CD4-positive, alpha-beta T cell treated with Interleukin-10 for 1 hour (primary cell): ENCODE measurements around the gene AKAP13.

ENCODE experiments used
- DNase-seq: peaks from one replicate; pipeline ENCODE4 v3.0.0-alpha.2; 2020

Gene AKAP13

DNA sequence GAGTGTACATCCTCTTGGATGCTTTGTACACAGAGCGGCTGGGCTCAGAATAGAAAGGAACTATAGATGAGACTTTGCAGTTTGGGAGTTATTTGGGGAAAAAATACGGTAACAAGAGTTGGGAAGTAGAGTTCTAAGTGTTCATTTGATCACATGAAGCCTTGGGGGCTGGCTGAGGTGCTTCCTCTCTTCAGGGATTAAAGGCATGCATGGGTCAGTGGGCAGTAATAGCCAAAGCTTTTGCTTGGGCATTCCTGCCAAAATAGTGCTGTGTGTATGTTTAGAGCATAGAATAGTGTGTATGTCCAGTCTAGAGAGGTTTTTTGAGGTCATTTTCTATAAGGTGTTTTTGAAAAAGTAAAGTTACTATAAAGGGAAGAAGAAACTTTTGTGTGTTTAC, 12.8 kb downstream of the AKAP13 start:
- DNase-seq = no peak

DNA sequence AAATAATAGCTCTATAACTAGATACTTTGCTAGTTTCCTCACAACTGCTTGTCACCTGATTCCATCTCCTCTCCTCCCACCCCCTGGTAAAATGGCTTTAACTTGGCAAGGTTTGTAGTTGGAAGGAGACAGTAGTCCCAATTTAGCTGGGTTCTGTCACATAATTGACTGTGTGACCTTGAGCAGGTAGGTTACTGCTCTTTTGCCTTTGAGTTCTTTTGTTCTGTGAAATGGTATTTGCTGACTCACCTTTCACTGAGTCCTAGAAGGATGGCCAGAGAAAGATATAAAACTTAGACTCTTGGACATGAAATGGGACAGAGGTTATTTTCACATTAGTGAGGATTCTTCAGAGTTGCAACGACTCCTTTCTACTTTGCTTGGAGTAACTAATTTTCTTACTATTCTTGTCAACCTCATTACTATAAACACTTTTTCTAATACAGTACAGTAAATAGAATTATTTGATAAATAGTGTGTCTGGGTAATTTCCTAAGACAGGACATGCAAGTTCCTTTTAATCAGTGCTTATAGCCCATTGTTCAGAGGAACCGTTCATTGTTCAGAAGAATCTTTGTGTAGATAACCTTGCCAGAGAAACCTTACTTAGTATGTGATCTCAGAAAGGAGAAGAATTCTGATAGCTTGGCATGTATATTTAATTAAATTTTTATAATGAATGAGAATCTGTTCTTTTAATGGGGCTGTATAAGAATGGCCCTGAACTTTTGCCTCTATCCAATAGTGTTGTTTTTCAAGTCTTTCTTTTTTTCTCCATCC, 14.3 kb downstream of the AKAP13 start:
- no peak for DNase-seq

- DNase-seq = no peak
Observed at GRCh38 chr15:85396554-85396953, 16.2 kb downstream of the AKAP13 start.

- no peak for DNase-seq
Observed at GRCh38 chr15:85397151-85397550, 16.7 kb downstream of the AKAP13 start.

DNA sequence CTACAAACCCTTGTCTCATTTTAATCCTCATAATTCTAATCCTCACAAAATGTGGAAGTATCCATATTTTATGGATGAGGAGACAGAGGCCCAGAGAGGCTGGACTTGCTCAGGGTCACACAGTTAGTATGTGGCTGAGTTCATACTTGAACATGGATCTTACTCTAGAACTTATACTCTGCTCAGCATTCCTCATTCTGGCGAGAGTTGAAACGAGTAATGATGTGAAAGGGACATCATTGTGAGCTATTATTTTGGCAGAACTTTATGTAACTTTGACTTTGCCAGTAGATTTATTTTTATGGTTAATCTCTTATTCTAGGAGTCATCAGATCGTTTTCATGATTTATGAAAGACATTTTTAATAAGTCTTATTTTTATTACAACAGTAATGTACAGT, 17.5 kb downstream of the AKAP13 start:
- no peak for DNase-seq

- DNase-seq = no peak
Observed at GRCh38 chr15:85398822-85399221, 18.4 kb downstream of the AKAP13 start.

DNA sequence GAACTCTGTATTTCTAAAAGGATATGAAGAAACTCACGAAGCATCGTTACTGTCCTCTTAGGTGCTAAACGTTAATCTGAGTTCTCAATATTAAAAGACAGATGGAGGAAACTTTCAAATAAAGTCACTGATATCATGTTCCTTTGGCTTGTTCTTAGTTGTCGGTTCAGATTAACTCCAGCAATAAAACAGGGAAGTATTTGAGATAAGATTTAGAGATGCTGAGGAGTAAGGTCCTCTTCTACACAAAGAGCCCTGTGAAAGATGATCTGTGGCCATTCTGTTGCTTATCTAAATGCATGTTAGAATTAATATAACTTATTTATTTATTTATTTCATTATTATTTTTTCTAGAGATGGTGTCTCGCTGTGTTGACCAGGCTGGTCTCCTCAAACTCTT, 19.2 kb downstream of the AKAP13 start:
- DNase-seq = no peak

DNA sequence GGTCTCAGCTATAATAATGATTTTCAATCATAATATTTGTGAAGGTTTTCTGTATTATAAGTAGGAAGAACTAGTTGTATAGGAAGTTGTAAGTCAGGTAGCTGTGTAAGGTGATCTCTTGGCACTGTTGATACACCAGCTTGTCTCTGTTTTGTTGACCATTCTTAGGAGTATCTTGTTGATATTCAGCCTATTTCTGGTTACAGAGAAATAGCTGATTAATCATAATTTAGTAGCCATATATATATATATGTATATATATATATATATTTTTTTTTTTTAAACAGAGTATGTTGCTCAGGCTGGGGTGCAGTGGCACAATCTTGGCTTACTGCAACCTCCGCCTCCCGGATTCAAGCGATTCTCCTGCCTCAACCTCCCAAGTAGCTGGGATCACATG, 20.2 kb downstream of the AKAP13 start:
- DNase-seq = no peak

GRCh38 chr15:85401108-85401774, 20.8 kb downstream of the AKAP13 start:
- DNase-seq = no peak

DNA sequence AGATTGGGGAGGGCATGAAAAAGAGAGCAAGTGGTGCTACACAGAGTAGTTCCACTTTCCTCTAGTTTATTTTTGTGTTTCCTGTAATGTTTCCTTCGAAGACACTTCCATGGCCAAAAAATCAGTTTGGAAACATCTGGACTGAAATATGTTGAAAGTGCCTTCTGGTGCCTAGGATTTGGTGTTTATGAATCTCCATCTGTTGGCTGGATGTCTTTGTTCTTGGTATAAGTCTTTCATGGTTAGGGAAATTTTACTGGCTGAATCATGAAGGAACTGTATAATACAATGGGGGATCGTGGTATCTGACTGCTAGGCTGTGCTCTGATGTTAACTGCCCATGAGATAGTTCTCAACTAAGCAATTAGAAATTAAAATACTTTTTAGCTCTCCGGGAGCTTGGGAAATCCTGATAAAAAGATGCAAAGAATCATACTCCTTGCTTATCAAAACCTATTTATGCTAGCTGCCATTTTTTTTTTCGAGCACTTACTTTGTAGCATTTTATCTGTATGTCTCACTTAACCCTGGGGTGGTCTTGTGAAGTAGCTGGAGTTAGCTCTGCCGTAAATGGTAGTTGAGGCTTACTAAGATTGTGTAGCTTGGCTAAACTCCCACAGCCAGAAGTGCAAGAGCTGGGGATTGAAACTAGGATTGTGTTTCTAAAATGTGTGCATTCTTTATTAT, 21.9 kb downstream of the AKAP13 start:
- DNase-seq = no peak

GRCh38 chr15:85403745-85404144, 23.3 kb downstream of the AKAP13 start:
- no peak for DNase-seq

GRCh38 chr15:85404176-85404917, 23.9 kb downstream of the AKAP13 start:
- DNase-seq = no peak

DNA sequence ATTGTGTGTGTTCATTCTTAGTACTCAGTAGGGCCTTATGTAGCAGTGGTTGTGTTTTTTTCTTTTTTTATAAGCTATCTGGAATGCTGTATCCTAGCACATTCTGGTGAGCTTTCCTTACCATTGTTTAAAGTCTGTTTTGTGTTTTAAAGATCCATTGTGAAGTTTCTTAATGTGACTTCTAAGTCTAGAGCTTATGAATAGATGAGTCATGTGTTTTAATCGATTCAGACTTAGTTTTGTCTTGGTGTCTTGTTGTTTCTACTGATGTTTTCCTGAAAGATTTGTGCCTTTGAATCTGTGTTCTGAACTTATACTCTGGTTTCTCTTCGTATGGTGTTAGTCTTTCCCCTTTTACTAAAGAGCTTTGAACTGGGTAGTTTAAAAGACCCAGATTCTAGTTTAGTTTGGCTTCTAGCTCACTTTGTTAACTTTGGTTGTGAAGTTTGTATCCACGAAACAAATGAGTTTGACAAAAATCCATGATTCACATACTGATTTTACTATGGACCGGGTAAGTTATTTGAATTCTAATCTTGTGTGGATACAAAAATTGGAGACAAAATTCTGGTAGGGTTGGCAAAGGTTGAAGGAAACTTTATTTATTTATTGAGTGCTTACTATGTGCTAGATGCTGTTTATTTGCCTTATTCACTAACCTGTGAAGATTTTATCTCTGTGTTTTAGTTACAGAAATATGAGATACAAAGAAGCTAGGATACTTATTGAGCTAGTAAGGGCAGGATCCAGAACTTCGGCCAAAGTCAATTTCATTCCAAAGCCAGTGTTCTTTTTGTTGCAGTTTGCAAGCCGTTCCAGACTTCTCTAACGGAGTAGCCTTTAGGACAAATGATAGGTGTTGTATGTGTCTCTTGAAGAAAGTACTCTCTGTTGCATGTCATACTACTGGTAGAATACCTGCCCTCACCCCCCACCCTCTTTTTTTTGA, 24.8 kb downstream of the AKAP13 start:
- DNase-seq = no peak

GRCh38 chr15:85406916-85407315, 26.5 kb downstream of the AKAP13 start:
- no peak for DNase-seq

- DNase-seq = peak; percentile 46
Observed at GRCh38 chr15:85407421-85408269, 27.2 kb downstream of the AKAP13 start.

- DNase-seq = peak; percentile 47
Observed at GRCh38 chr15:85408270-85408746, 27.9 kb downstream of the AKAP13 start.

GRCh38 chr15:85412066-85412465, 31.7 kb downstream of the AKAP13 start:
- DNase-seq = no peak

DNA sequence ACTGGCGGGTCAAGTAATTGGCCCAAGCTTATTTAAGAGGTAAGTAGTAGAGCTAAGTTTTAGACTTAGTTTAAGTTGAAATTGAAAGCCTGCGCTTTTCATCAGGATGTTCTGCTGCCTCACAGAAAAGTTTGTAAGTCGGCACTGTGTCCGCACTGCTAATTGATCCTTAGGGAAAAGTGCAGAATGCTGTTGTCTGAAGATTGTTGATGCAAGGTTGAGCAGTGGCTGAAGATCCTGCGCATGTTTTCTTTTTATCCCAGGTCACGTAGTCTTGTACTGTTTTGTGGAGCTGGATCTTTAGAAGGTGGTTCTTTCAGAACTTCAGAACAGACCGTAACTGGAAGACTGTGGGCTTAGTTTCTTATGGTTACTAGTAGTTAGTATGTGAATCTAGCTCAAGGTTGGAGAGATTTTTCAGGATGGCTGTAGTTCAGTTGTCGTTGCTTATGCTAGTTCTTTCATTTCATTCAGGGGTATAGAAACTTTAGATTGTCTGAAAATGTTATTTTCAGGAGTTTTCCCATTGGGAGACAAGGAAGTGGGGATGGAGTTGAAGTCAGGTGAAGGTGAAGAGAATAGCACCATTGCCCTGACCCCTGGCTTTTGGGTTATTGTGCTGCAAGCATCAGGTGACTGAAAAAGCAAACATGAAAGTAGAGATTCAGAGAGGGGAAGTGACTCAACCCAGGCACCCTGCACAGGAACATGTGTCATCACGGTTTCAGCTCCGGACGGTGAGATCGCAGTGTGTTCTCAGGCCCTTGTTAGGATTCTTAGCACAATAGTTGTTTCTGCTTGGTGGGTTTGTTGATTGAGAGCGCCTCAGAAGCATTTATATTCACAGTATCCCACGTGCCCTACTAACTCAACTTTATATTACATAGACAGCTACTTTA, 32.8 kb downstream of the AKAP13 start:
- DNase-seq = peak; percentile 78

GRCh38 chr15:85414037-85414436, 33.6 kb downstream of the AKAP13 start:
- no peak for DNase-seq

- peak; percentile 52 for DNase-seq
Observed at GRCh38 chr15:85414495-85414894, 34.1 kb downstream of the AKAP13 start.
